AG04450 (cell line): ENCODE measurements around the gene LRRIQ1. TPM values are rescaled to one million over a fixed set of nuclear protein-coding genes. Genes with fewer than 3 reads are reported as not detected.

Source experiments
- CTCF ChIA-PET: fragments of 300-600, 350-600 bp; formaldehyde crosslinking; extraction: SDS; loops from one replicate; lab custom pipeline; 2022; ENCODE audit warnings: antibody characterized with exemption, inconsistent platforms; lab: Charles Lee
- POLR2A ChIA-PET: fragments of 350-600 bp; formaldehyde crosslinking; extraction: SDS; loops from one replicate; lab custom pipeline; 2021; ENCODE audit warnings: antibody characterized with exemption, inconsistent platforms; lab: Yijun Ruan, JAX
- DNase-seq: peaks from one replicate; pipeline ENCODE4 v3.0.0-alpha.2; 2011; ENCODE audit warnings: low read depth, low spot score
- H3K27ac ChIP-seq: one replicate; pipeline ENCODE4 v1.5.1; 2012; ENCODE audit warnings: low read depth, low read length, control low read depth
- H3K27me3 ChIP-seq: one replicate; pipeline ENCODE4 v1.6.0; 2012; ENCODE audit warnings: low read length; ENCODE audit not compliant: control insufficient read depth, insufficient read depth
- H3K4me3 ChIP-seq: 2 replicates; pipeline ENCODE4 v1.5.1; 2011; ENCODE audit warnings: mild to moderate bottlenecking, low read depth, low read length, control low read depth
- H3K9me3 ChIP-seq: 2 replicates; pipeline ENCODE4 v1.5.1; 2012; ENCODE audit warnings: low read length; ENCODE audit not compliant: control insufficient read depth, insufficient read depth
- polyA plus RNA-seq: library from polyadenylated mRNA; depleted of rRNA; stranded (reverse); fragments of >200 nt; gene quantifications from 2 replicates; pipeline ENCODE4 v1.2.3, GENCODE V29; 2011
- TF ChIP-seq, protein P1 (sequence below): IDR thresholded peaks from 2 replicates; pipeline ENCODE4 v1.5.1; 2011; ENCODE audit warnings: low read depth, low read length, control low read depth, inconsistent platforms

The LRRIQ1 gene
- polyA plus RNA-seq, 1 experiment: 0.58 TPM

DNA sequence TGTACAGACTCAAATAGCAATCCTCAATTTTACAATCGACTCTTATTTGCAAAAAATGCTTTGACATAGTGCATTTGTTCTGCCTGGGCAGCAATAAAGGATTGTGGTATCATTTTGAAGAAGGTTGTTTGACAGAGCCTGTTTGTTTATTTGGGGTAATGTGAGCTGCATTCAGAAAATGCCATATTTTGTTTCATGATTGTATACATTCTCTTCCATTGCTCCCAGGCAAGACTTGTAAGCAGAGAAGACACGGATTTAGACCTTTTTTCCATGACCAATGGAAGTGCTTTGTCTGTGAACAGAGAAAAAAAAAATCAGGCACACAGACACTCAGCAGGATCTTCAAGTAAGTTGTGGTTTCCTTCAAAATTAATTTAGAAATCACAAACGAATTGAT, 208.4 kb downstream of the LRRIQ1 start:
- TF ChIP-seq, protein P1, sequence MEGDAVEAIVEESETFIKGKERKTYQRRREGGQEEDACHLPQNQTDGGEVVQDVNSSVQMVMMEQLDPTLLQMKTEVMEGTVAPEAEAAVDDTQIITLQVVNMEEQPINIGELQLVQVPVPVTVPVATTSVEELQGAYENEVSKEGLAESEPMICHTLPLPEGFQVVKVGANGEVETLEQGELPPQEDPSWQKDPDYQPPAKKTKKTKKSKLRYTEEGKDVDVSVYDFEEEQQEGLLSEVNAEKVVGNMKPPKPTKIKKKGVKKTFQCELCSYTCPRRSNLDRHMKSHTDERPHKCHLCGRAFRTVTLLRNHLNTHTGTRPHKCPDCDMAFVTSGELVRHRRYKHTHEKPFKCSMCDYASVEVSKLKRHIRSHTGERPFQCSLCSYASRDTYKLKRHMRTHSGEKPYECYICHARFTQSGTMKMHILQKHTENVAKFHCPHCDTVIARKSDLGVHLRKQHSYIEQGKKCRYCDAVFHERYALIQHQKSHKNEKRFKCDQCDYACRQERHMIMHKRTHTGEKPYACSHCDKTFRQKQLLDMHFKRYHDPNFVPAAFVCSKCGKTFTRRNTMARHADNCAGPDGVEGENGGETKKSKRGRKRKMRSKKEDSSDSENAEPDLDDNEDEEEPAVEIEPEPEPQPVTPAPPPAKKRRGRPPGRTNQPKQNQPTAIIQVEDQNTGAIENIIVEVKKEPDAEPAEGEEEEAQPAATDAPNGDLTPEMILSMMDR: no peak
- CTCF ChIA-PET: no interaction called here
- Histone ChIP-seq H3K4me3 (no peak overlapping the region), H3K27me3 (no peaks in the 10 kb centered on the region), H3K9me3 (no peaks in the 10 kb centered on the region), H3K27ac (no peak overlapping the region)
- POLR2A ChIA-PET: no interaction called here
- no peak for DNase-seq

DNA sequence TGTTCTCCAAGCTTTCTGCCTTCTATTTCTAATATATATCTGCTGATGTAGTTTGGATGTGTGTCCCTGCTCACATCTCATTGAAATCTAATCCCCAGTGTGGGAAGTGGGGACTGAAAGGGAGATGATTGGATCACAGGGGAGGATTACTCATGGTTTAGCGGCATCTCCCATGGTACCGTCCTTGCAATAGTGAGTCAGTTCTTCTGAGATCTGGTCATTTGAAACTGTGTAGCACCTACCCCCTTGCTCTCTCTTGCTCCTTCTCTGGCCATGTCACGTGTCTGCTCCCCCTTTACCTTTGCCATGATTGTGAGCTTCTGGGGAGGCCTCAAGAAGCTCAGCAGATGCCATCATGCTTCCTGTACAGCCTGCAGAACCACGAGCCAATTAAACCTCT, 217.7 kb downstream of the LRRIQ1 start:
- Histone ChIP-seq H3K27me3 (no peaks in the 10 kb centered on the region), H3K4me3 (no peak overlapping the region), H3K27ac (no peak overlapping the region), H3K9me3 (no peaks in the 10 kb centered on the region)
- ChIA-PET POLR2A (no interaction called here), CTCF (no interaction called here)
- DNase-seq: no peak
- TF ChIP-seq, protein P1: no peak

DNA sequence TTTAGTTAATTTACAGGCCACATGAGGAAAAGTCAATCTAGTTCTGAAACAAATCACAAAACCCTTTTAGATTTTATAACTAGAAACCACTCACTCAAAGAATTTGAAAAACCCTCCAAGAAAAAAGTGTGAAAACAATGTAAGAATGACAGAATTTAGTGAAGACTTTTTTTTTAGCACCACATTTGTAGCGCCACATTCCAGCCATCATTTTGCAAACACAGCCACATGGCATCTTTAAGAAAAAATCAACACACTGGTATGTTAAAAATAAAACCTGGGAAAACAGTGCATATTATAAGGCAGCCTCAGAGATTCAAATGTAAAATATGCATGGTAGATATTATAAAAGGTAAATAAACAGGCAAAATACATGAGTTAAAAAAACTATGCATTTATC, 221.5 kb downstream of the LRRIQ1 start:
- POLR2A ChIA-PET: no interaction called here
- no peak for DNase-seq
- Histone ChIP-seq H3K4me3 (no peak overlapping the region), H3K9me3 (no peaks in the 10 kb centered on the region), H3K27me3 (no peaks in the 10 kb centered on the region), H3K27ac (no peak overlapping the region)
- CTCF ChIA-PET: no interaction called here
- TF ChIP-seq, protein P1: no peak

DNA sequence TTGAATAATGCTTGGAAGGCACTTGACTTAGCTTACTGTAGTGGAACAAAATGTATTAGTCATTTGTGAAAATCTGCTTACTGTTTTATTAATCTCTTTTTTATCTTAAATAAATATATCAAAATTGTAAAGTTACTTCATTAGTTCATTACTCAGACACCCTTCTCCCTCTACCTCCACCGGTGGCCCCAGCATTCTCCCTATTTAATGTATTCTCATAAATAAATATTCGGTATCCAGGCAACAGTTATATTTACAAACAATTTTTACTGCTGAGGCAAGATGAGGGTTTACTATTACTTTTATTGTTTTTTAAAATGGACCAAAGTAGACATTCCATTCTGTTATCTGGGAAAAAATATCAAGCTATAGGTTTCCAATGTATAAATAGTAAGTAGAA, 224.3 kb downstream of the LRRIQ1 start:
- ChIA-PET CTCF (interaction anchor here (0.6 kb wide), 1 partner anchor 204 kb away, joined by 3 read pairs; no protein-coding TSS in a partner anchor), POLR2A (no interaction called here)
- H3K4me3 ChIP-seq: no peak overlapping the region
- H3K9me3 ChIP-seq: no peaks in the 10 kb centered on the region
- TF ChIP-seq, protein P1: no peak
- no peak overlapping the region for H3K27ac ChIP-seq
- H3K27me3 ChIP-seq: no peaks in the 10 kb centered on the region
- DNase-seq: no peak

DNA sequence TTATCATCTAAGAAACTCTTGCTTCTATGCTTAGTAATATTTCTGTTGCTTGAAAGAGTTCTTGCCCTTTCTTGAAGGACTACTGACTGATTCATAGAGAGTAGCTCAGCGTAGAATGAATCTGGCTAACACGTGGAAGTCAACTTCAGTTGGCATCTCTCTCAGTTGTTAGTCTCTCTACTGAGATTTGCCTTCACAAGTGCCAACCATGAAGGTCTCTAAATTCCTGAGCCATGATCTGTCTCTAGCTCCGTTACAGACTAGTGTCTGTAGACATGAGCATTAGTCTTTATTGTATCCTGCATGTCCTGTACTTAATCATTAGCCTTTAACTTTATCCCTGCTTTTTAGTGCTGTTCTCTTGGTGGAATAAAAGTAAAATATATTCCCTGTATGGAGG, 224.7 kb downstream of the LRRIQ1 start:
- no peaks in the 10 kb centered on the region for H3K27me3 ChIP-seq
- H3K9me3 ChIP-seq: no peaks in the 10 kb centered on the region
- TF ChIP-seq, protein P1: no peak
- H3K4me3 ChIP-seq: no peak overlapping the region
- ChIA-PET CTCF (no interaction called here), POLR2A (no interaction called here)
- no peak overlapping the region for H3K27ac ChIP-seq
- DNase-seq: no peak
